GM18909 (cell line): ENCODE measurements around the gene MMP10.
A peak's percentile ranks its signal among the peaks of the same experiment; 100 is the strongest.

Experiments
- ATAC-seq: cut with Tn5 transposase; IDR thresholded peaks from one replicate; pipeline ENCODE4 v1.9.1; 2021; ENCODE audit warnings: mild to moderate bottlenecking; ENCODE audit not compliant: unreplicated experiment, poor library complexity

Gene MMP10

GRCh38 chr11:102780491-102780918, at the start of gene MMP10:
MMP10 (minus strand) TSS chr11:102780628; CDS start chr11:102780591, 37 bp downstream.
- no peak for ATAC-seq

- no peak for ATAC-seq
Measured at GRCh38 chr11:102829316-102830000, 49.0 kb upstream of the MMP10 start.

- no peak for ATAC-seq
Measured at GRCh38 chr11:102824556-102824955, 44.1 kb upstream of the MMP10 start.

GRCh38 chr11:102819491-102819890, 39.1 kb upstream of the MMP10 start:
- ATAC-seq, result no peak

- no peak for ATAC-seq
Measured at GRCh38 chr11:102813484-102813883, 33.1 kb upstream of the MMP10 start.

- ATAC-seq, result no peak
Measured at GRCh38 chr11:102812188-102812587, 31.8 kb upstream of the MMP10 start.

GRCh38 chr11:102810950-102811660, 30.7 kb upstream of the MMP10 start:
- ATAC-seq, result no peak

GRCh38 chr11:102809971-102810370, 29.5 kb upstream of the MMP10 start:
- no peak for ATAC-seq

GRCh38 chr11:102807921-102808320, 27.5 kb upstream of the MMP10 start:
- peak; percentile 78 for ATAC-seq

GRCh38 chr11:102806296-102806695, 25.9 kb upstream of the MMP10 start:
- ATAC-seq, result no peak

- no peak for ATAC-seq
Measured at GRCh38 chr11:102802341-102802740, 21.9 kb upstream of the MMP10 start.

GRCh38 chr11:102800767-102801166, 20.3 kb upstream of the MMP10 start:
- no peak for ATAC-seq

- ATAC-seq, result no peak
Measured at GRCh38 chr11:102799681-102800340, 19.4 kb upstream of the MMP10 start.

GRCh38 chr11:102798012-102798746, 17.8 kb upstream of the MMP10 start, which contains the start of gene MMP1:
MMP1 (minus strand) TSS chr11:102798160; CDS start chr11:102798092, 68 bp downstream.
- ATAC-seq, result no peak

- peak; percentile 98 for ATAC-seq
Measured at GRCh38 chr11:102794382-102794781, 14.0 kb upstream of the MMP10 start.

- no peak for ATAC-seq
Measured at GRCh38 chr11:102793677-102794290, 13.4 kb upstream of the MMP10 start.

- ATAC-seq, result no peak
Measured at GRCh38 chr11:102792604-102793003, 12.2 kb upstream of the MMP10 start.

- ATAC-seq, result no peak
Measured at GRCh38 chr11:102791271-102792036, 11.0 kb upstream of the MMP10 start.

GRCh38 chr11:102788334-102788995, 8.0 kb upstream of the MMP10 start:
- no peak for ATAC-seq
